ENCODE data around the gene TOMM34. TPM values are rescaled to one million over a fixed set of nuclear protein-coding genes. Genes with fewer than 3 reads are reported as not detected.

Gene TOMM34
- total RNA-seq (10.5 and 15.5 TPM in 2 replicates), polyA plus RNA-seq (25.6 and 58.7 TPM in 2 replicates), polyA minus RNA-seq (ENCODE audit: low replicate concordance) (17.8 and 32.5 TPM in 2 replicates)
- 25.4 and 57.2 TPM in 2 replicates for polyA plus RNA-seq (2012)

GRCh38 chr20:44960103-44960852 is at the start of gene TOMM34:
Gene TOMM34 (minus strand): TSS chr20:44960397. CDS start chr20:44960333, 64 bp downstream.
- H3K27me3 ChIP-seq (ENCODE audit: control insufficient read depth, insufficient read depth, low read length), result no peaks in the 10 kb centered on the region
- peak within 1 kb of the TSS; percentile 62 for H3K27ac ChIP-seq (ENCODE audit: insufficient read depth, low read length)
- peak within 1 kb of the TSS; percentile 68 for H3K9ac ChIP-seq (ENCODE audit: insufficient read depth, low read length)
- peaks cover 24% of the 10 kb centered on the region for H3K79me2 ChIP-seq (ENCODE audit: control insufficient read depth, insufficient read depth, low read length)
- H3K4me3 ChIP-seq (replicated peaks in 1 of 4; ENCODE audit: control extremely low read depth in 1 of 4, insufficient read depth in 1 of 4, low read depth in 3 of 4, low read length in 4 of 4), result peak within 1 kb of the TSS; percentile 68 to 86 (median 76)
- peak; percentile 88 to 90 for DNase-seq (ENCODE audit: low read depth in 2 of 2)
- H3K4me1 ChIP-seq (ENCODE audit: control insufficient read depth, extremely low read depth, insufficient read depth, low read length), result peaks cover 12% of the 10 kb centered on the region
- TF ChIP-seq EZH2 (IDR thresholded peaks at IDR 0.05; ENCODE audit: low read length, missing control alignments), result no peak
- TF ChIP-seq CTCF (conservative IDR thresholded peaks at IDR 0.05 in 1 of 2, IDR thresholded peaks at IDR 0.05 in 1 of 2; ENCODE audit: low read depth in 1 of 2, low read length in 2 of 2), result no peak
- peak within 1 kb of the TSS; percentile 84 for H3K4me2 ChIP-seq (ENCODE audit: extremely low read depth, insufficient read depth, low read length)
- H4K20me1 ChIP-seq (ENCODE audit: control insufficient read depth, extremely low read depth, insufficient read depth, low read length), result no peaks in the 10 kb centered on the region
- H2AFZ ChIP-seq (ENCODE audit: low read length), result peak within 1 kb of the TSS; percentile 72
- no peaks in the 10 kb centered on the region for H3K9me3 ChIP-seq (ENCODE audit: control insufficient read depth, insufficient read depth, low read depth, low read length)
- peaks cover 1% of the 10 kb centered on the region for H3K36me3 ChIP-seq (ENCODE audit: control insufficient read depth, insufficient read depth, low read length)

GRCh38 chr20:45008521-45009049 is 48.4 kb upstream of the TOMM34 start:
- Histone ChIP-seq H3K4me3 (replicated peaks in 1 of 4; ENCODE audit: control extremely low read depth in 1 of 4, insufficient read depth in 1 of 4, low read depth in 3 of 4, low read length in 4 of 4) (no peak overlapping the region), H3K27ac (ENCODE audit: insufficient read depth, low read length) (no peak overlapping the region), H3K9me3 (ENCODE audit: control insufficient read depth, insufficient read depth, low read depth, low read length) (no peaks in the 10 kb centered on the region), H3K4me1 (ENCODE audit: control insufficient read depth, extremely low read depth, insufficient read depth, low read length) (peaks cover 5% of the 10 kb centered on the region), H3K36me3 (ENCODE audit: control insufficient read depth, insufficient read depth, low read length) (peaks cover 4% of the 10 kb centered on the region), H3K9ac (ENCODE audit: insufficient read depth, low read length) (no peak overlapping the region), H2AFZ (ENCODE audit: low read length) (no peak overlapping the region), H3K27me3 (ENCODE audit: control insufficient read depth, insufficient read depth, low read length) (no peaks in the 10 kb centered on the region), H4K20me1 (ENCODE audit: control insufficient read depth, extremely low read depth, insufficient read depth, low read length) (no peaks in the 10 kb centered on the region), H3K79me2 (ENCODE audit: control insufficient read depth, insufficient read depth, low read length) (no peaks in the 10 kb centered on the region), H3K4me2 (ENCODE audit: extremely low read depth, insufficient read depth, low read length) (no peak overlapping the region)
- peak in 1 of 2 donors; percentile 78 for DNase-seq (ENCODE audit: low read depth in 2 of 2)
- no peak for TF ChIP-seq EZH2 (IDR thresholded peaks at IDR 0.05; ENCODE audit: low read length, missing control alignments)
- TF ChIP-seq CTCF (conservative IDR thresholded peaks at IDR 0.05 in 1 of 2, IDR thresholded peaks at IDR 0.05 in 1 of 2; ENCODE audit: low read depth in 1 of 2, low read length in 2 of 2), result no peak

GRCh38 chr20:44997668-44998067 is 37.5 kb upstream of the TOMM34 start:
- no peaks in the 10 kb centered on the region for H3K27me3 ChIP-seq (ENCODE audit: control insufficient read depth, insufficient read depth, low read length)
- no peaks in the 10 kb centered on the region for H3K79me2 ChIP-seq (ENCODE audit: control insufficient read depth, insufficient read depth, low read length)
- H4K20me1 ChIP-seq (ENCODE audit: control insufficient read depth, extremely low read depth, insufficient read depth, low read length), result no peaks in the 10 kb centered on the region
- peaks cover 4% of the 10 kb centered on the region for H3K36me3 ChIP-seq (ENCODE audit: control insufficient read depth, insufficient read depth, low read length)
- no peak overlapping the region for H3K27ac ChIP-seq (ENCODE audit: insufficient read depth, low read length)
- no peaks in the 10 kb centered on the region for H3K4me1 ChIP-seq (ENCODE audit: control insufficient read depth, extremely low read depth, insufficient read depth, low read length)
- TF ChIP-seq EZH2 (IDR thresholded peaks at IDR 0.05; ENCODE audit: low read length, missing control alignments), result no peak
- TF ChIP-seq CTCF (conservative IDR thresholded peaks at IDR 0.05 in 1 of 2, IDR thresholded peaks at IDR 0.05 in 1 of 2; ENCODE audit: low read depth in 1 of 2, low read length in 2 of 2), result no peak
- H2AFZ ChIP-seq (ENCODE audit: low read length), result no peak overlapping the region
- H3K4me3 ChIP-seq (replicated peaks in 1 of 4; ENCODE audit: control extremely low read depth in 1 of 4, insufficient read depth in 1 of 4, low read depth in 3 of 4, low read length in 4 of 4), result no peak overlapping the region
- H3K4me2 ChIP-seq (ENCODE audit: extremely low read depth, insufficient read depth, low read length), result no peak overlapping the region
- DNase-seq (ENCODE audit: low read depth in 2 of 2), result no peak
- no peak overlapping the region for H3K9ac ChIP-seq (ENCODE audit: insufficient read depth, low read length)
- no peaks in the 10 kb centered on the region for H3K9me3 ChIP-seq (ENCODE audit: control insufficient read depth, insufficient read depth, low read depth, low read length)
